B cell (primary cell): ENCODE data around the gene S1PR3. TPM values are rescaled to one million over a fixed set of nuclear protein-coding genes. Genes with fewer than 3 reads are reported as not detected.

Source experiments
- ATAC-seq: fragments of 200-7000 bp; cut with Tn5 transposase; one replicate; pipeline ENCODE4 v1.10.0; 2021; ENCODE audit warnings: low read depth, mild to moderate bottlenecking, moderate number of reproducible peaks, moderate library complexity
- CTCF ChIA-PET: fragments of 350-600 bp; sonication (Branson Sonifier 250); formaldehyde crosslinking; loops from one replicate; lab custom pipeline; 2021; ENCODE audit warnings: antibody characterized with exemption, inconsistent platforms; lab: Charles Lee
- POLR2A ChIA-PET: fragments of 350-600 bp; sonication (Branson Sonifier 250); formaldehyde crosslinking; loops from one replicate; lab custom pipeline; 2021; ENCODE audit warnings: antibody characterized with exemption; lab: Charles Lee
- DNase-seq: peaks from one replicate; pipeline ENCODE4 v3.0.0; 2013
- H2AFZ ChIP-seq: 2 replicates; pipeline ENCODE4 v1.6.1; 2012; ENCODE audit warnings: mild to moderate bottlenecking, low read depth, low read length; ENCODE audit not compliant: insufficient read depth, poor library complexity, severe bottlenecking
- H3K27ac ChIP-seq, 2 donors: 1 replicate in 1 of 2; 2 replicates in 1 of 2; pipeline ENCODE4 v1.5.1; 2012 to 2013; ENCODE audit warnings: low read length in 2 of 2, mild to moderate bottlenecking in 2 of 2, moderate library complexity in 1 of 2
- H3K27me3 ChIP-seq, 4 experiments: fragments of 200-600 bp in 1 of 4; sonication (generic) in 1 of 4; replicated peaks in 1 of 4; 1 replicate in 2 of 4; 2 replicates in 2 of 4; pipeline versions ENCODE4 v1.6.1 to v1.7.0; 2013 to 2016; ENCODE audit warnings: low read length in 3 of 4, mild to moderate bottlenecking in 2 of 4, mixed read lengths in 1 of 4, moderate library complexity in 1 of 4; ENCODE audit not compliant: insufficient read depth in 4 of 4, control insufficient read depth in 3 of 4; ENCODE audit errors: control extremely low read depth in 1 of 4
- H3K36me3 ChIP-seq, 2 experiments: replicated peaks in 1 of 2; 1 replicate in 1 of 2; 2 replicates in 1 of 2; pipeline versions ENCODE4 v1.6.1 to v1.7.1; 2013; ENCODE audit warnings: low read length in 1 of 2; ENCODE audit not compliant: insufficient read depth in 2 of 2, control insufficient read depth in 1 of 2; ENCODE audit errors: control extremely low read depth in 1 of 2, extremely low read depth in 1 of 2
- H3K4me1 ChIP-seq, 2 donors: fragments of 200-600 bp in 1 of 2; sonication (generic) in 1 of 2; 1 replicate in 1 of 2; 2 replicates in 1 of 2; pipeline versions ENCODE4 v1.5.1 to v1.6.1; 2013 to 2017; ENCODE audit warnings: low read length in 2 of 2; ENCODE audit not compliant: control insufficient read depth in 2 of 2, insufficient read depth in 2 of 2
- H3K4me2 ChIP-seq: replicated peaks from 2 replicates; pipeline ENCODE3; 2012; ENCODE audit warnings: mild to moderate bottlenecking, low read depth, low read length; ENCODE audit not compliant: poor library complexity, severe bottlenecking
- H3K4me3 ChIP-seq, 5 experiments: fragments of 200-600 bp in 1 of 5; sonication (generic) in 1 of 5; 1 replicate in 3 of 5; 2 replicates in 2 of 5; pipeline versions ENCODE4 v1.5.1 to v1.7.0; 2011 to 2016; ENCODE audit warnings: low read length in 4 of 5, mild to moderate bottlenecking in 4 of 5, low read depth in 2 of 5, control low read depth in 1 of 5, moderate library complexity in 1 of 5; ENCODE audit not compliant: insufficient read depth in 1 of 5; ENCODE audit errors: control extremely low read depth in 1 of 5, extremely low read depth in 1 of 5
- H3K79me2 ChIP-seq: fragments of 200-600 bp; sonication (generic); one replicate; pipeline ENCODE4 v1.6.0; 2016; ENCODE audit warnings: low read length; ENCODE audit not compliant: control insufficient read depth, insufficient read depth
- H3K9ac ChIP-seq: fragments of 200-600 bp; sonication (generic); 2 replicates; pipeline ENCODE4 v1.6.1; 2017; ENCODE audit warnings: mild to moderate bottlenecking, low read length, moderate library complexity
- H3K9me3 ChIP-seq, 3 donors: one replicate each; pipeline versions ENCODE4 v1.6.1 to v1.7.1; 2013; ENCODE audit warnings: low read length in 2 of 3; ENCODE audit not compliant: control insufficient read depth in 2 of 3, insufficient read depth in 1 of 3; ENCODE audit errors: control extremely low read depth in 1 of 3
- H4K20me1 ChIP-seq: 2 replicates; pipeline ENCODE4 v1.6.0; 2012; ENCODE audit warnings: mild to moderate bottlenecking, low read length; ENCODE audit not compliant: insufficient read depth, control insufficient read depth, poor library complexity, severe bottlenecking
- H3K27ac Mint-ChIP-seq: one replicate; pipeline ENCODE4 v1.8.0; 2021; ENCODE audit warnings: mixed read lengths
- H3K27me3 Mint-ChIP-seq: one replicate; pipeline ENCODE4 v1.8.0; 2021; ENCODE audit warnings: mixed read lengths
- H3K4me1 Mint-ChIP-seq: one replicate; pipeline ENCODE4 v1.8.0; 2021; ENCODE audit warnings: mixed read lengths
- H3K4me3 Mint-ChIP-seq: one replicate; pipeline ENCODE4 v1.8.0; 2021; ENCODE audit warnings: mixed read lengths
- H3K9me3 Mint-ChIP-seq: one replicate; pipeline ENCODE4 v1.8.0; 2022; ENCODE audit warnings: mixed read lengths; ENCODE audit not compliant: insufficient read depth
- CTCF ChIP-seq: fragments of 200-600 bp; IDR thresholded peaks from one replicate; pipeline ENCODE4 v1.8.0; 2022; ENCODE audit warnings: antibody characterized with exemption, mild to moderate bottlenecking
- EZH2 ChIP-seq: IDR thresholded peaks from 2 replicates; pipeline ENCODE4 v1.6.1; 2012; ENCODE audit warnings: borderline replicate concordance, low read depth, mild to moderate bottlenecking, moderate library complexity, low read length; ENCODE audit not compliant: insufficient read depth, poor library complexity, severe bottlenecking
- WGBS: methylation state at CpG from one replicate; pipeline ENCODE4 v1.1.5; 2013; ENCODE audit warnings: missing lambda C conversion rate; ENCODE audit not compliant: insufficient coverage; 5-methylcytosine and 5-hydroxymethylcytosine counted together
- intact Hi-C: fragments of 100-400 bp; cut with micrococcal nuclease; formaldehyde crosslinking; loops from one replicate; pipeline ENCODE4 v1.10.0; 2022
- polyA plus RNA-seq: library from polyadenylated mRNA; depleted of rRNA; stranded (reverse); fragments of >200 nt; gene quantifications from 2 replicates; pipeline ENCODE4 v1.2.3, GENCODE V29; 2012
- total RNA-seq, 2 donors: library from RNA; stranded (reverse); fragments of 120-200 nt in 1 of 2; gene quantifications; 1 replicate in 1 of 2; 2 replicates in 1 of 2; pipeline versions ENCODE4 v1.2.3 to v1.2.4, GENCODE V29; 2013 to 2022

Gene S1PR3
- total and polyA plus RNA-seq, 2 donors (not counting 1 experiment from before 2014, with no cell fraction given): 0.25 TPM; not detected in 1

- H3K4me2 ChIP-seq: no peak overlapping the region
- POLR2A ChIA-PET: no interaction called here
Observed at GRCh38 chr9:88949961-88950340, 41.3 kb upstream of the S1PR3 start.

More at GRCh38 chr9:88949961-88950340, 41.3 kb upstream of the S1PR3 start:
- H3K27ac Mint-ChIP-seq: no peak overlapping the region
- H3K9me3 Mint-ChIP-seq: no peaks in the 10 kb centered on the region
- Histone ChIP-seq H3K9ac (no peak overlapping the region), H3K4me3 (no peak overlapping the region), H3K79me2 (no peaks in the 10 kb centered on the region), H3K4me1 (no peaks in the 10 kb centered on the region), H4K20me1 (no peaks in the 10 kb centered on the region), H3K36me3 (no peaks in the 10 kb centered on the region), H2AFZ (no peak overlapping the region), H3K27ac (no peak overlapping the region), H3K9me3 (peaks cover 0 to 3% (median 0%) of the 10 kb centered on the region in 3 donors), H3K27me3 (peaks cover 0 to 18% (median 2%) of the 10 kb centered on the region in 4 experiments)
- no peak overlapping the region for H3K4me3 Mint-ChIP-seq
- WGBS: 40% methylated on average over 1 of the region's 1 CpG
- CTCF ChIA-PET: no interaction called here
- DNase-seq: no peak
- no peaks in the 10 kb centered on the region for H3K4me1 Mint-ChIP-seq
- no peak for ATAC-seq
- peaks cover 36% of the 10 kb centered on the region for H3K27me3 Mint-ChIP-seq
- intact Hi-C loops: no loop called here
- TF ChIP-seq CTCF: no peak
- no peak for TF ChIP-seq EZH2
